HepG2 (cell line): ENCODE results near the gene ZNF653. TPM values are rescaled to one million over a fixed set of nuclear protein-coding genes. Genes with fewer than 3 reads are reported as not detected.

Experiments used
- AGO1 ChIP-seq: fragments of 200-400 bp; formaldehyde crosslinking; IDR thresholded peaks from 2 replicates; pipeline ENCODE4 v1.6.1; 2017; ENCODE audit warnings: mild to moderate bottlenecking, low read depth, low read length, moderate library complexity; ENCODE audit not compliant: poor library complexity, severe bottlenecking
- DNMT1 ChIP-seq: sonication (generic); formaldehyde crosslinking; IDR thresholded peaks from 2 replicates; pipeline ENCODE4 v1.5.1; 2020; ENCODE audit warnings: mild to moderate bottlenecking, missing genetic modification reagents
- FOXP1 ChIP-seq, 2 experiments: fragments of 450-650 bp in 1 of 2; IDR thresholded peaks; 2 replicates each; pipeline ENCODE4 v1.6.1; 2017 to 2018; ENCODE audit warnings: antibody characterized with exemption in 1 of 2
- HOXA5 ChIP-seq: sonication (generic); formaldehyde crosslinking; IDR thresholded peaks from 2 replicates; pipeline ENCODE4 v1.4.0; 2020; ENCODE audit warnings: missing genetic modification reagents
- KDM5B ChIP-seq: sonication (generic); formaldehyde crosslinking; IDR thresholded peaks from 2 replicates; pipeline ENCODE4 v1.4.0; 2020; ENCODE audit warnings: missing genetic modification reagents, mild to moderate bottlenecking, borderline replicate concordance
- MNT ChIP-seq: fragments of 450-650 bp; IDR thresholded peaks from 2 replicates; pipeline ENCODE4 v1.6.1; 2016
- MXD3 ChIP-seq: IDR thresholded peaks from 2 replicates; pipeline ENCODE4 v1.6.1; 2016; ENCODE audit warnings: mild to moderate bottlenecking, missing biosample characterization, missing genetic modification reagents
- MXD4 ChIP-seq: IDR thresholded peaks from 2 replicates; pipeline ENCODE4 v1.6.1; 2016; ENCODE audit warnings: mild to moderate bottlenecking, missing biosample characterization, missing genetic modification reagents
- NCOA2 ChIP-seq: sonication (generic); formaldehyde crosslinking; IDR thresholded peaks from 2 replicates; pipeline ENCODE4 v1.8.0; 2022; ENCODE audit warnings: inconsistent platforms
- NFIC ChIP-seq: IDR thresholded peaks from 2 replicates; pipeline ENCODE4 v1.6.1; 2012; ENCODE audit warnings: mild to moderate bottlenecking, low read length, inconsistent platforms
- PAF1 ChIP-seq: IDR thresholded peaks from 2 replicates; pipeline ENCODE4 v1.6.1; 2016; ENCODE audit warnings: missing genetic modification reagents, missing compliant biosample characterization
- REST ChIP-seq, 2 experiments: IDR thresholded peaks; 2 replicates each; pipeline ENCODE4 v1.6.1; 2011 to 2012; ENCODE audit warnings: low read length in 2 of 2, borderline replicate concordance in 1 of 2, low read depth in 1 of 2, mild to moderate bottlenecking in 1 of 2, moderate library complexity in 1 of 2
- SP1 ChIP-seq, 2 experiments: fragments of 450-650 bp in 1 of 2; sonication (generic) in 1 of 2; formaldehyde crosslinking in 1 of 2; IDR thresholded peaks; 2 replicates each; pipeline versions ENCODE4 v1.4.0 to v1.6.1; 2016 to 2020; ENCODE audit warnings: missing genetic modification reagents in 1 of 2
- ZFYVE20 ChIP-seq: sonication (generic); formaldehyde crosslinking; IDR thresholded peaks from 2 replicates; pipeline ENCODE4 v1.8.0; 2023; ENCODE audit warnings: low read depth, mild to moderate bottlenecking, moderate library complexity, missing genetic modification reagents, borderline replicate concordance
- ZNF17 ChIP-seq: sonication (generic); formaldehyde crosslinking; IDR thresholded peaks from 2 replicates; pipeline ENCODE4 v1.5.0; 2020; ENCODE audit warnings: mild to moderate bottlenecking, missing genetic modification reagents
- ZNF205 ChIP-seq: IDR thresholded peaks from 2 replicates; pipeline ENCODE4 v1.6.1; 2018; ENCODE audit warnings: missing biosample characterization, missing genetic modification reagents
- ZNF230 ChIP-seq: sonication (generic); formaldehyde crosslinking; IDR thresholded peaks from 2 replicates; pipeline ENCODE4 v1.4.0; 2020; ENCODE audit warnings: mild to moderate bottlenecking, missing genetic modification reagents
- ZNF562 ChIP-seq: sonication (generic); formaldehyde crosslinking; IDR thresholded peaks from 2 replicates; pipeline ENCODE4 v1.8.0; 2022; ENCODE audit warnings: missing genetic modification reagents, borderline replicate concordance
- ZNF567 ChIP-seq: sonication (generic); formaldehyde crosslinking; IDR thresholded peaks from 2 replicates; pipeline ENCODE4 v1.8.1; 2023; ENCODE audit warnings: mild to moderate bottlenecking, missing genetic modification reagents, borderline replicate concordance
- ZNF687 ChIP-seq: sonication (generic); formaldehyde crosslinking; IDR thresholded peaks from 2 replicates; pipeline ENCODE4 v1.5.1; 2020; ENCODE audit warnings: mild to moderate bottlenecking, missing genetic modification reagents, moderate library complexity
- polyA plus RNA-seq, 8 experiments: library from polyadenylated mRNA; depleted of rRNA in 3 of 8; stranded (reverse) in 7 of 8; unstranded in 1 of 8; fragments of >200 nt; fragmentation: Illumina TruSeq in 4 of 8; extraction: Trizol in 4 of 8; gene quantifications; 2 replicates each; pipeline versions ENCODE4 v1.2.1 to v1.2.3, GENCODE V29; 2011 to 2016; ENCODE audit warnings: low read depth in 4 of 8, missing spikeins in 1 of 8, mixed read lengths in 1 of 8; ENCODE audit not compliant: insufficient read depth in 1 of 8
- total RNA-seq, 5 experiments: library from RNA; depleted of rRNA; stranded (reverse); fragments of >200 nt; fragmentation: Illumina TruSeq; extraction: Trizol; gene quantifications; 2 replicates each; pipeline ENCODE4 v1.2.3, GENCODE V29; 2016; ENCODE audit warnings: low read depth in 1 of 5

Gene ZNF653
- total and polyA plus RNA-seq, 2 of the 13 experiments (the other 11 are each of a cell fraction or from before 2014, with no cell fraction given): 4.7 to 7.1 TPM

- TF ChIP-seq ZNF687 (CRISPR knock-in tag) (peak; percentile 44), ZNF567 (CRISPR knock-in tag) (no peak), SP1 (IDR thresholded peaks at IDR 0.05) (no peak), SP1 (CRISPR knock-in tag; IDR thresholded peaks at IDR 0.05) (peak; percentile 82), FOXP1 (IDR thresholded peaks at IDR 0.05) (no peak), FOXP1 (CRISPR knock-in tag; IDR thresholded peaks at IDR 0.05) (no peak), NFIC (no peak), ZNF562 (CRISPR knock-in tag) (no peak), MXD3 (CRISPR knock-in tag) (0 out of 2 replicates have a peak, but pooled peaks have one; percentile 51), PAF1 (CRISPR knock-in tag) (no peak), REST (IDR thresholded peaks at IDR 0.05; ENCODE audit: borderline replicate concordance in 1 of 2, low read depth in 1 of 2, low read length in 2 of 2) (peak; percentile 87 to 94), NCOA2 (CRISPR knock-in tag) (no peak), MXD4 (CRISPR knock-in tag) (no peak; the same call in 1 of the 2 replicates), AGO1 (no peak), HOXA5 (CRISPR knock-in tag) (no peak), KDM5B (CRISPR knock-in tag) (no peak), ZNF205 (no peak), ZNF230 (no peak), DNMT1 (no peak), ZFYVE20 (CRISPR knock-in tag) (no peak), ZNF17 (CRISPR knock-in tag) (no peak), MNT (no peak)
Observed at GRCh38 chr19:11479090-11479897, 26.3 kb downstream of the ZNF653 start (continued).
